DND-41 (cell line): Measurements from ENCODE around the gene DNASE1L2.

Experiments
- ATAC-seq: fragments of 200-7000 bp; cut with Tn5 transposase; 3 replicates; pipeline ENCODE4 v1.9.1; 2021; ENCODE audit warnings: low read depth; ENCODE audit not compliant: insufficient read depth
- DNase-seq: peaks from one replicate; pipeline ENCODE4 v3.0.0-alpha.2; 2020
- H2AFZ ChIP-seq: 2 replicates; pipeline ENCODE4 v1.6.0; 2012; ENCODE audit warnings: low read depth, low read length
- H3K27ac ChIP-seq: 2 replicates; pipeline ENCODE4 v1.5.1; 2012; ENCODE audit warnings: low read length, inconsistent platforms
- H3K27me3 ChIP-seq: fragments of 200-600 bp; sonication (generic); 2 replicates; pipeline ENCODE4 v1.6.0; 2012; ENCODE audit warnings: low read length, mild to moderate bottlenecking, inconsistent platforms; ENCODE audit not compliant: insufficient read depth, poor library complexity
- H3K36me3 ChIP-seq: 2 replicates; pipeline ENCODE4 v1.5.1; 2012; ENCODE audit warnings: low read length, inconsistent platforms; ENCODE audit not compliant: insufficient read depth
- H3K4me1 ChIP-seq: 2 replicates; pipeline ENCODE4 v1.5.1; 2012; ENCODE audit warnings: mild to moderate bottlenecking, low read length; ENCODE audit not compliant: insufficient read depth
- H3K4me2 ChIP-seq: 2 replicates; pipeline ENCODE4 v1.6.0; 2012; ENCODE audit warnings: mild to moderate bottlenecking, moderate library complexity, low read length, inconsistent platforms; ENCODE audit not compliant: insufficient read depth
- H3K4me3 ChIP-seq, 2 experiments: fragments of 200-600 bp in 1 of 2; shearing (Covaris generic) in 1 of 2; 2 replicates each; pipeline ENCODE4 v1.5.1; 2012 to 2016; ENCODE audit warnings: inconsistent platforms in 2 of 2, low read length in 2 of 2, mild to moderate bottlenecking in 2 of 2, low read depth in 1 of 2, moderate library complexity in 1 of 2
- H3K79me2 ChIP-seq: 2 replicates; pipeline ENCODE4 v1.6.0; 2012; ENCODE audit warnings: low read length, inconsistent platforms; ENCODE audit not compliant: insufficient read depth
- H3K9ac ChIP-seq: 2 replicates; pipeline ENCODE4 v1.6.0; 2012; ENCODE audit warnings: low read depth, mild to moderate bottlenecking, inconsistent platforms, low read length, moderate library complexity
- H3K9me3 ChIP-seq: 2 replicates; pipeline ENCODE4 v1.5.1; 2012; ENCODE audit warnings: low read length, moderate library complexity, mild to moderate bottlenecking, inconsistent platforms; ENCODE audit not compliant: insufficient read depth, severe bottlenecking
- H4K20me1 ChIP-seq: 2 replicates; pipeline ENCODE4 v1.6.0; 2012; ENCODE audit warnings: low read length; ENCODE audit not compliant: insufficient read depth
- EZH2 ChIP-seq: IDR thresholded peaks from 3 replicates; pipeline ENCODE4 v1.6.1; 2012; ENCODE audit warnings: borderline replicate concordance, low read depth, mild to moderate bottlenecking, moderate library complexity, low read length, inconsistent platforms; ENCODE audit not compliant: severe bottlenecking
- TF ChIP-seq, protein P1 (sequence below): IDR thresholded peaks from 2 replicates; pipeline ENCODE4 v1.5.1; 2012; ENCODE audit warnings: borderline replicate concordance, low read length, moderate library complexity, mild to moderate bottlenecking; ENCODE audit not compliant: poor library complexity, severe bottlenecking; ENCODE audit errors: extremely low read depth

DNASE1L2 gene

DNA sequence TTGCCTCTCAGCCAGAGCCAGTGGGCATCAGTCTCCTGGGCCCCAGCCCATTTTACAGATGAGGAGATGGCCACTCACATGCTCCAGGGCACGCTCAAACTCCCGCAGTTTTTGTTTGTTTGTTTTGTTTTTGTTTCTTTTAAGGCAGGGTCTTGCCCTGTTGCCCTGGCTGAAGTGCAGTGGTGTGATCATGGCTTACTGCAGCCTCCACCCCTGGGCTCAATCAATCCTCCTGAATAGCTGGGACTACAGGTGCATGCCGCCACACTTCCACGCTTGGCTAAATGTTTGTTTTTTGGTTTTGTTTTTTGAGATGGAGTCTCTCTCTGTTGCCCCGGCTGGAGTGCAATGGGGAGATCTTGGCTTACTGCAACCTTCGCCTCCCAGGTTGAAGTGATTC, 9.3 kb upstream of the DNASE1L2 start:
- ATAC-seq, result no peak
- Histone ChIP-seq H3K4me3 (no peak overlapping the region), H3K27me3 (no peaks in the 10 kb centered on the region), H3K4me2 (no peak overlapping the region), H3K9me3 (no peaks in the 10 kb centered on the region), H3K79me2 (peaks cover 62% of the 10 kb centered on the region), H3K27ac (no peak overlapping the region), H2AFZ (no peak overlapping the region), H3K36me3 (peaks cover 53% of the 10 kb centered on the region), H3K4me1 (peaks cover 24% of the 10 kb centered on the region), H4K20me1 (peaks cover 52% of the 10 kb centered on the region), H3K9ac (no peak overlapping the region)
- no peak for TF ChIP-seq EZH2
- TF ChIP-seq, protein P1, sequence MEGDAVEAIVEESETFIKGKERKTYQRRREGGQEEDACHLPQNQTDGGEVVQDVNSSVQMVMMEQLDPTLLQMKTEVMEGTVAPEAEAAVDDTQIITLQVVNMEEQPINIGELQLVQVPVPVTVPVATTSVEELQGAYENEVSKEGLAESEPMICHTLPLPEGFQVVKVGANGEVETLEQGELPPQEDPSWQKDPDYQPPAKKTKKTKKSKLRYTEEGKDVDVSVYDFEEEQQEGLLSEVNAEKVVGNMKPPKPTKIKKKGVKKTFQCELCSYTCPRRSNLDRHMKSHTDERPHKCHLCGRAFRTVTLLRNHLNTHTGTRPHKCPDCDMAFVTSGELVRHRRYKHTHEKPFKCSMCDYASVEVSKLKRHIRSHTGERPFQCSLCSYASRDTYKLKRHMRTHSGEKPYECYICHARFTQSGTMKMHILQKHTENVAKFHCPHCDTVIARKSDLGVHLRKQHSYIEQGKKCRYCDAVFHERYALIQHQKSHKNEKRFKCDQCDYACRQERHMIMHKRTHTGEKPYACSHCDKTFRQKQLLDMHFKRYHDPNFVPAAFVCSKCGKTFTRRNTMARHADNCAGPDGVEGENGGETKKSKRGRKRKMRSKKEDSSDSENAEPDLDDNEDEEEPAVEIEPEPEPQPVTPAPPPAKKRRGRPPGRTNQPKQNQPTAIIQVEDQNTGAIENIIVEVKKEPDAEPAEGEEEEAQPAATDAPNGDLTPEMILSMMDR, result no peak
- DNase-seq, result no peak

DNA sequence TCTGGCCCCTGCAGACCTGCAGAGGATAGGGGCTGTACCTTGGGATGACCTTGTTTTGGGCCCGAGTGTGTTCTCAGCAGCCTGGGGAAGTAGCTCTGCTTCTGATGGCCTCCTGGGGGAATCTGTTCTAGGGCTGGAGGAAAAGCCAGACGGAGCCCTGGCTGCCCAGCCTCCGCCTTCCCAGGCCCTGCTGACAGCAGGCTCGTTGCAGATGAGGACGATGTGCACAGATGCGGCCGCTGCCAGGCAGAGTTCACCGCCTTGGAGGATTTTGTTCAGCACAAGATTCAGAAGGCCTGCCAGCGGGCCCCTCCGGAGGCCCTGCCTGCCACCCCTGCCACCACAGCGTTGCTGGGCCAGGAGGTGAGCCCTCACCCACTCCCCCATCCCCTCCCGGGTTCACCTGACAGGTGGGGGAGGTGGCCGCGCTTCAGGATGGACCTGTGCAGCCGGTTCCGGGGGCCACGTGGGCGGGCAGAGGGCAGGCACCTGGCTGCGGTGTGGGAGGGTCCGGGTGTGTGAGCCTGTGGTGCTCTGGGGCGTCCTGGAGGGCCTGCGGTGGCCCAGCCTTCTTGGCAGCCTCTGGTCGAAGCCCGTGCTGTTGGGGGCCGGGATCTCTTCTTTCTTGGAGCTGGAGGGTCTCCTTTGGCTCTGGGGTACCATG, 8.0 kb upstream of the DNASE1L2 start:
- Histone ChIP-seq H3K4me3 (no peak overlapping the region), H3K27ac (no peak overlapping the region), H3K9me3 (no peaks in the 10 kb centered on the region), H2AFZ (no peak overlapping the region), H3K79me2 (peaks cover 62% of the 10 kb centered on the region), H4K20me1 (peaks cover 57% of the 10 kb centered on the region), H3K4me2 (no peak overlapping the region), H3K27me3 (no peaks in the 10 kb centered on the region), H3K36me3 (peaks cover 67% of the 10 kb centered on the region), H3K9ac (no peak overlapping the region), H3K4me1 (peaks cover 16% of the 10 kb centered on the region)
- ATAC-seq (no peak), DNase-seq (no peak)
- no peak for TF ChIP-seq EZH2
- TF ChIP-seq, protein P1, result no peak

DNA sequence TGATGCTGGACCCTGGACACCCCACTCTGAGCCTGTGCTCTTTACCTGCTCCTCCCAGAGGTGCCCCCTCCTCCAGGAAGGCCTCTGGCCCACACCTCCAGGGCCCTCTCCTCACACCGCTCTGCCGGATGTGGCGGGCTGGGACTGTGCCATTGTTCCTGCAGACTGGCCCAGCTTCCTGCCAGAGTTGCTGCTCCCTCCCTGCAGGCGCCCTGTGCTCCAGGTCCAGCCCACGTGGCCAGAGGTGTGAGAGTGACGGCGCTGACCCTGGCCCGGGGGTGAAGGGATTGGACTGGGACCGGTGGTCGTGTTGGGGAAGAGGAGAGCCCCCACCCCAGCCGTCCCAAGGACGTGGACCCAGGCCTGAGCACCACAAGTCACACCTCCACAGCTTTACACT, 7.2 kb upstream of the DNASE1L2 start:
- peaks cover 64% of the 10 kb centered on the region for H4K20me1 ChIP-seq
- no peak for TF ChIP-seq EZH2
- TF ChIP-seq, protein P1, result no peak
- H3K36me3 ChIP-seq, result peaks cover 75% of the 10 kb centered on the region
- no peak overlapping the region for H3K9ac ChIP-seq
- no peak overlapping the region for H2AFZ ChIP-seq
- H3K9me3 ChIP-seq, result no peaks in the 10 kb centered on the region
- DNase-seq (no peak), ATAC-seq (no peak)
- no peak overlapping the region for H3K4me2 ChIP-seq
- H3K4me3 ChIP-seq, result no peak overlapping the region
- peaks cover 56% of the 10 kb centered on the region for H3K79me2 ChIP-seq
- H3K27ac ChIP-seq, result no peak overlapping the region
- no peaks in the 10 kb centered on the region for H3K27me3 ChIP-seq
- H3K4me1 ChIP-seq, result peaks cover 15% of the 10 kb centered on the region
